ENCODE measurements around the gene CLEC17A. TPM values are rescaled to one million over a fixed set of nuclear protein-coding genes. Genes with fewer than 3 reads are reported as not detected.
"Not testable (repeated sequence)": the region's sequence is repeated elsewhere in the genome, so short reads cannot be mapped to it uniquely, and the experiment has no call there.

The CLEC17A gene
- total RNA-seq: under 1 TPM; 0.15 to 0.26 TPM

DNA sequence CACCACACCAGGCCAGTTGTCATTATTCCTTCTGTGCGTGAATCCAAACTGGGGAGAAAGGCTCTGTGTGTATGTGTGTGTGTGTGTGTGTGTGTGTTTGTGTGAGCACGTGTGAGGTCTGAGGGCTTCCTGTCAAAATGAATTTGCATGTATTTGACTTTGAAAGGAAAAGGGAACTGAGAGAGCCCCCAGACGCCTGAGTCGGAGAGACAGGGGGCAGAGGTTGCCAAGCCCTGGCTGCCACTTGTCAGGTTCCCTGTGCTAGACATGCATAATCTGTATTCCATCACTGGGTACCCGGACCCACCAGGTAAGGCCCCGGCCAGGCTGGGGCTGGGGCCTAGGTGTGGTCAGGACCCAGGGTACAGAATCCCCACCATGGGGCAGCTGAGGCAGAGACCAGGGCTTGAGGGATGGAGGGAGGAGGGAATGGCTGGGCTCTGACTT, at the start of gene CLEC17A:
TSS of gene CLEC17A (plus strand) at position 191 of the 447 bp plus-strand sequence. CDS start at position 268, 77 bp downstream.
- no peak within 1 kb of the TSS for H3K4me3 Mint-ChIP-seq
- CTCF ChIA-PET: no interaction called here
- intact Hi-C loops (cut with micrococcal nuclease): no loop called here
- H3K27me3 Mint-ChIP-seq (ENCODE audit: low read depth): no peaks in the 10 kb centered on the region
- no peak within 1 kb of the TSS for H3K27ac Mint-ChIP-seq
- DNase-seq: no peak
- peaks cover 10% of the 10 kb centered on the region for H3K4me1 Mint-ChIP-seq (ENCODE audit: low read depth)
- no peaks in the 10 kb centered on the region for H3K36me3 Mint-ChIP-seq (ENCODE audit: low read depth)
- H3K9me3 Mint-ChIP-seq: no peaks in the 10 kb centered on the region

DNA sequence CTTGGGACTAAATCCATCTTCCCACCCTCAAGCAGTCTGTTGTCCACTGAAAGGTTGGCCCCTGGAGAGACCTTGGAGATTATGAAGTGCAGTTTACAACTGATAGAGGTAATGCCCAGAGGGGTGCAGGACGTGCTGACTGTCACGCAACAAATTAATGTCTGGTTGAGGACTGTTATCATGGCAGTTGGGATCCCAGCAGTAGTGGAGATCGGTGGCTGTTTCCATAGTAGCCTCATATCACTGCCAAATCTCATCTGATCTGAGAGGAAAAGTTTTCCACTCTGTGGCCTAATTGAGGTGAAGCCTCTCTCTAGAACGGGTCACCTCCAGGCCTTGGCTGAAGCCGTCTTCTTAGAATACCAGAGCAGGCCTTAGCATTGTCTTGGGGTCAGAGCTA, 49.4 kb upstream of the CLEC17A start:
- CTCF ChIA-PET: interaction anchor here (0.7 to 2.1 kb wide), 2 partner anchors 17 to 23 kb away, joined by 3 to 10 read pairs; no protein-coding TSS in a partner anchor
- no peak for DNase-seq
- no peak overlapping the region for H3K27ac Mint-ChIP-seq
- peaks cover 58% of the 10 kb centered on the region for H3K4me1 Mint-ChIP-seq (ENCODE audit: low read depth)
- no peaks in the 10 kb centered on the region for H3K9me3 Mint-ChIP-seq
- intact Hi-C loops (cut with micrococcal nuclease): no loop called here
- H3K4me3 Mint-ChIP-seq: no peak overlapping the region
- H3K27me3 Mint-ChIP-seq (ENCODE audit: low read depth): no peaks in the 10 kb centered on the region
- H3K36me3 Mint-ChIP-seq (ENCODE audit: low read depth): peaks cover 4% of the 10 kb centered on the region

DNA sequence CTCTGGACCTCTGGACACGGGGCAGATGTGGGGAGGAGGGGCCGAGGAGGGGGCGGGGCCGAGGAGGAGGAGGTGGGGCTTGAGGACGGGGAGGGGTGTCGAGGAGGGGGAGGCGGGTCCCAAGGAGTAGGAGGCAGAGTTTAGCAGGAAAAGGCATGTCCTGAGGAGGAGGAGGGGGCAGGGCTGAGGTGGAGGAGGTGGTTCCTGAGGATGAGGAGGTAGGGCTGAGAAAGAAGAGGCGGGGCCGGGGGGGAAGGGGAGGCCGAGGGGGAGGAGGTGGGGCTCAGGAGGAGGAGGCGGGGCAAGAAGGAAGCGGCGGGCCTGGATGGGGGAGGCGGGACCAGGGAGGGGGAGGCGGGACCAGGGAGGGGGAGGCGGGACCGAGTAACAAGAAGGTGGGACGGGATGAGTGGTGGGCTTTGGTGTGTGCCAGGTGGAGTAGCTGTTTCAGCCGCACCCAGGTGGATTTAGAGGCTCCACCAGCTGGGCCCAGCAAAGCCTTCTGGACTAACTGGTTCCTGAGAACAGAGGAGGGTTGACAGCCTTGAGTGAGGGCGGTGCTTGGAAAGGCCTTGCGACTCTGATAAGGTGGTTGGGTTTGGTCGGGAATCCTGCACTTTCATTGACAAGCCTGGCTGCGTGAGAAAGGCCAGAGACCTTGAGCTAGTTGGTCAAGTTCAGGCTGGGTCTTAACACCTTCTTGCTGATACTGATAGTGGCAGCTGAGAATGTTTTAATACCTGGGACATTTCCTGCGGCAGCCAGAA, 45.8 kb upstream of the CLEC17A start:
- peaks cover 9% of the 10 kb centered on the region for H3K36me3 Mint-ChIP-seq (ENCODE audit: low read depth)
- no peaks in the 10 kb centered on the region for H3K27me3 Mint-ChIP-seq (ENCODE audit: low read depth)
- no peak overlapping the region for H3K27ac Mint-ChIP-seq
- no peaks in the 10 kb centered on the region for H3K9me3 Mint-ChIP-seq
- no peak overlapping the region for H3K4me3 Mint-ChIP-seq
- H3K4me1 Mint-ChIP-seq (ENCODE audit: low read depth): peaks cover 46% of the 10 kb centered on the region
- CTCF ChIA-PET: interaction anchor here (0.9 to 2.7 kb wide), 3 partner anchors 14 to 150 kb away, joined by 3 to 11 read pairs (median 4); no protein-coding TSS in a partner anchor
- intact Hi-C loops (cut with micrococcal nuclease): no loop called here
- DNase-seq: peak; percentile 75

DNA sequence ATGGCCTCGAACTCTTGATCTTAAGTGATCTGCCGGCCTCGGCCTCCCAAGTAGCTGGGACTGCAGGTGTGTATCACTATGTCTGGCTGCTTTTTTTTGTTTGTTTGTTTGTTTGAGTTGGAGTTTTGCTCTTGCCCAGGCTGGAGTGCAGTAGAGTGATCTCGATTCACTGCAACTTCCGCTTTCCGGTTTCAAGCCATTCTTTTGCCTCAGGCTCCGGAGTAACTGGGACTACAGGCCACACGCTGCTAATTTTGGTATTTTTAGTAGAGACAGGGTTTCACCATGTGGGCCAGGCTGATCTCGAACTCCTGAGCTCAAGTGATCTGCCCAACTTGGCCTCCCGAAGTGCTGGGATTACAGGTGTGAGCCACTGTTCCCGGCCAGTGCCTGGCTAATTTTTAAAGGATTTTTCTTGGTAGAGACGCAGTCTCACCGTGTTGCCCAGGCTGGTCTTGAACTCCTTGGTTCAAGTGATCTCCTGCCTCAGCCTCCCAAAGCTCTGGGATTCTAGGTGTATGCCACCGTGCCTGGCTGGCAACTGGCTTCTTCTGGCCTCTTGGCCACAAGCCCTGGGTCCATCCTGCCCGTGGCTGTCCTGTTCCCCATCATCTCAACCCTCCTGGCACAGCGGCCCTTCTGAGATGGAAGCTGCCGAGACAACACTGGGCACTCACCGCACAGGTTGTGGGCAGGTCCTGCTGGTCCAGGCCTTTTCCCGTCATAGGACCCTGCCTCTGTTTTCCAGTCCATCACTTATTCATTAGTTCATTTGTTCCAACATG, 42.0 kb upstream of the CLEC17A start:
- no peak for DNase-seq
- Mint-ChIP-seq H3K27ac (no peak overlapping the region), H3K36me3 (ENCODE audit: low read depth) (peaks cover 8% of the 10 kb centered on the region), H3K9me3 (no peaks in the 10 kb centered on the region), H3K4me3 (no peak overlapping the region), H3K27me3 (ENCODE audit: low read depth) (no peaks in the 10 kb centered on the region), H3K4me1 (ENCODE audit: low read depth) (peaks cover 49% of the 10 kb centered on the region)
- CTCF ChIA-PET: no interaction called here
- intact Hi-C loops (cut with micrococcal nuclease): no loop called here

DNA sequence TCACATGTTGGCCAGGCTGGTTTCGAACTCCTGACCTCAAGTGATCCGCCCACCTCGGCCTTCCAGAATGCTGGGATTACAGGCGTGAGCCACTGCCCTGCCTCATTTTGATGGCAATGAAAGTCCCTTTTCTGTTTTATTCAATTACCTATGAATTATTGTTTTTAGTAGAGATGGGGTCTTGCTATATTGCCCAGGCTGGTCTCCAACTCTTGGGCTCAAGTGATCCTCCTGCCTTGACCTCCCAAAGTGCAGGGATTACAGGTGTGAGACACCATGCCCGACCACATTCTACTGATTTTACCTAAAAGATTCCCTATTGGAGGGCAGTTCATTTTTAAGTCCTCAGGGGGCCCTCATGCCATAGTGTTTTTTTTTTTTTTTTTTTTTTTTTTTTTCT, 40.9 kb upstream of the CLEC17A start:
- H3K27me3 Mint-ChIP-seq (ENCODE audit: low read depth); CTCF ChIA-PET; H3K27ac Mint-ChIP-seq; H3K4me3 Mint-ChIP-seq; H3K36me3 Mint-ChIP-seq (ENCODE audit: low read depth); DNase-seq; H3K9me3 Mint-ChIP-seq; intact Hi-C loops (cut with micrococcal nuclease): not testable (repeated sequence)
- H3K4me1 Mint-ChIP-seq (ENCODE audit: low read depth): peaks cover 46% of the 10 kb centered on the region

- DNase-seq: no peak
- H3K4me3 Mint-ChIP-seq: no peak overlapping the region
- peaks cover 9% of the 10 kb centered on the region for H3K36me3 Mint-ChIP-seq (ENCODE audit: low read depth)
- intact Hi-C loops (cut with micrococcal nuclease): no loop called here
- CTCF ChIA-PET: interaction anchor here (1.0 to 1.9 kb wide), 2 partner anchors 14 to 144 kb away, joined by 3 to 7 read pairs; no protein-coding TSS in a partner anchor
- peaks cover 41% of the 10 kb centered on the region for H3K4me1 Mint-ChIP-seq (ENCODE audit: low read depth)
- H3K27ac Mint-ChIP-seq: no peak overlapping the region
- no peaks in the 10 kb centered on the region for H3K9me3 Mint-ChIP-seq
- H3K27me3 Mint-ChIP-seq (ENCODE audit: low read depth): no peaks in the 10 kb centered on the region
Measured at GRCh38 chr19:14542711-14543328, 40.1 kb upstream of the CLEC17A start.

GRCh38 chr19:14544047-14544446, 38.8 kb upstream of the CLEC17A start:
- Mint-ChIP-seq H3K27ac (no peak overlapping the region), H3K4me1 (ENCODE audit: low read depth) (peaks cover 35% of the 10 kb centered on the region)

GRCh38 chr19:14544977-14545715, 37.7 kb upstream of the CLEC17A start:
- intact Hi-C loops (cut with micrococcal nuclease): no loop called here
- Mint-ChIP-seq H3K36me3 (ENCODE audit: low read depth) (peaks cover 7% of the 10 kb centered on the region), H3K4me3 (no peak overlapping the region), H3K4me1 (ENCODE audit: low read depth) (peaks cover 31% of the 10 kb centered on the region), H3K27me3 (ENCODE audit: low read depth) (no peaks in the 10 kb centered on the region), H3K9me3 (no peaks in the 10 kb centered on the region), H3K27ac (no peak overlapping the region)
- CTCF ChIA-PET: interaction anchor here (2.0 kb wide), 1 partner anchor 12 kb away, joined by 9 read pairs; no protein-coding TSS in a partner anchor
- no peak for DNase-seq

More at GRCh38 chr19:14544047-14544446, 38.8 kb upstream of the CLEC17A start:
- H3K9me3 Mint-ChIP-seq: no peaks in the 10 kb centered on the region
- intact Hi-C loops (cut with micrococcal nuclease): no loop called here
- no peak for DNase-seq
- H3K36me3 Mint-ChIP-seq (ENCODE audit: low read depth): peaks cover 12% of the 10 kb centered on the region
- CTCF ChIA-PET: interaction anchor here (1.9 to 2.0 kb wide), 2 partner anchors 13 to 142 kb away, joined by 7 to 9 read pairs; no protein-coding TSS in a partner anchor
- no peak overlapping the region for H3K4me3 Mint-ChIP-seq
- H3K27me3 Mint-ChIP-seq (ENCODE audit: low read depth): no peaks in the 10 kb centered on the region

DNA sequence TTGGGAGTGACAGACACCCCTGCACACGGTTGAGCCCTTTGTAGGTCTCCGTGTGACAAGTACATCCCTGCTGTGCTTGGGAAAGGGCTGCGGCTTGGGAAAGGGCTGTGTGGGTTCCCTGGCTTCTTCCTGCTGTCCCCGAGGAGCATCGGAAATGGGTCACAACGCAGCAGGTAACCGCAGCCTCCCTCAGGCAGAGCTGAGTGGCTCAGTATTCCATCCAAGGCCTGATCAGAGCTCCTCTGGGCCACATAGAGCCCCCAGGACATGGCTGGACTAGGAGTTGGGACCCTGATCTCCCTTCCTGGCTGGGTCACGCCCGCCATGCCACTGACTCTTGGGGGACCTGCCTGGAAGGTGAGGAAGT, 37.2 kb upstream of the CLEC17A start:
- peaks cover 37% of the 10 kb centered on the region for H3K4me1 Mint-ChIP-seq (ENCODE audit: low read depth)
- H3K36me3 Mint-ChIP-seq (ENCODE audit: low read depth): peaks cover 7% of the 10 kb centered on the region
- no peak overlapping the region for H3K27ac Mint-ChIP-seq
- no peaks in the 10 kb centered on the region for H3K27me3 Mint-ChIP-seq (ENCODE audit: low read depth)
- intact Hi-C loops (cut with micrococcal nuclease): no loop called here
- no peaks in the 10 kb centered on the region for H3K9me3 Mint-ChIP-seq
- CTCF ChIA-PET: interaction anchor here (0.6 to 2.0 kb wide), 2 partner anchors 11 to 42 kb away, joined by 4 to 9 read pairs; no protein-coding TSS in a partner anchor
- no peak for DNase-seq
- H3K4me3 Mint-ChIP-seq: no peak overlapping the region

GRCh38 chr19:14550201-14550754, 32.6 kb upstream of the CLEC17A start:
- peaks cover 51% of the 10 kb centered on the region for H3K4me1 Mint-ChIP-seq (ENCODE audit: low read depth)
- H3K4me3 Mint-ChIP-seq: no peak overlapping the region
- CTCF ChIA-PET: interaction anchor here (0.6 to 2.5 kb wide), 5 partner anchors 12 to 424 kb away, joined by 3 to 18 read pairs (median 3); no protein-coding TSS in a partner anchor
- no peak for DNase-seq
- H3K27me3 Mint-ChIP-seq (ENCODE audit: low read depth): no peaks in the 10 kb centered on the region
- H3K9me3 Mint-ChIP-seq: no peaks in the 10 kb centered on the region
- intact Hi-C loops (cut with micrococcal nuclease): loop anchor here (2.0 kb wide), 1 partner anchor 43 kb away; no protein-coding TSS in a partner anchor
- H3K36me3 Mint-ChIP-seq (ENCODE audit: low read depth): peaks cover 5% of the 10 kb centered on the region
- H3K27ac Mint-ChIP-seq: peak overlapping the region; percentile 1
